HTERT RPE-1 (cell line): ENCODE measurements around the gene RTP3.
"Not testable (repeated sequence)": the region's sequence is repeated elsewhere in the genome, so short reads cannot be mapped to it uniquely, and the experiment has no call there.

Experiments
- in situ Hi-C: fragments of 300-500 bp; cut with MboI; formaldehyde crosslinking; loops from 4 replicates; pipeline ENCODE4 v1.14.3; 2020; ENCODE audit warnings: low sequenced_read_pairs

RTP3 gene

DNA sequence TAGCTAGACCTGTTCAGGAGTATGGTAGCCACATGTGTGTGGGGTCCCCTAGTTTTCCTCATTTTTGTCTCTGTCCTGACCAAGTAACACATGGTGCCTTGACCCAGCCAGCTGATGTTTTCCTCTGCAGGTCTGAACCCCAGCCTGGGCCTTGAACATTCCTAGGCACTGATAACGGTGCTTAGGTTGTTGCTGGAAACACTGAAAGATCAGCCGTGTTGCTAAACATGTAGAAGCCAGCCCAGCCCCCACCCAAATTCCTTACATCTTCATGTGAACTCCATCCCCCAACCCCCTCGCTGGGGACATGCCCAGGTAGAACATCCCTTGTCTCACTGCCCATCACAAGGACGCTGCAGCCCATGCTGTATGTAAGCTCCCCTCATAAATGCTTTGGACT, 18.7 kb downstream of the RTP3 start:
- in situ Hi-C loops, result no loop called here

DNA sequence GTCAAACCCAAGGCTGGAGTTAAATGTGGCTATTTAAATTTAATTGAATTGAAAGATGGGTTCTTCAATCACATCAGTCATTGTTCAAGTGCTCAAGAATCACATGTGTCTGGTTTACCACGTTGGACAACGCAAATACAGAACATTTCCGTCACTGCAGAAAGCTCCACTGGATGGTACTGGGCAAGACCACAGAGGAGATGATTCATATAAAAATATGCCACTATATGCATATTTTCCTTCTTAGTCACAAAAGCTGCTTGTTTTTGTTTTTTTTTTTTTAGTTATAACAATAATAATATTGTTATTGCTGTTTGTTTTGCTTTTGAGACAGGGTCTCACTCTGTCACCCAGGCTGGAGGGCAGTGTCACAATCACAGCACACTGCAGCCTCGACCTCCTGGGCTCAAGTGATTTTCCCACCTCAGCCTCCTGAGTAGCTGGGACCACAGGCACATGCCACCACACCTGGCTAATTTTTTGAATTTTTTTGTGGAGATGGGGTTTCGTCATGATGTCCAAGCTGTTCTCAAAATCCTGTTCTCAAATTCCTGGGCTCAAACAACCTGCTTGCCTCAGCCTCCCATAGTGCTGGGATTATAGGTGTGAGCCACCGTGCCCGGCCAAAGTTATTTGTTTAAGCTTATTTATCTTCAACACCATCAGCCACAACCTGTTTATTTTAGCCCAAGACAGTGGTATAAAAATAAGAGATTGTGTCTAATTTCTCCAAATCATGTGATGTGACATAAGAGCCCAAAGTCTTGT, 19.4 kb downstream of the RTP3 start:
- in situ Hi-C loops, result no loop called here

- in situ Hi-C loops, result no loop called here
Measured at GRCh38 chr3:46517784-46518181, 20.0 kb downstream of the RTP3 start.

DNA sequence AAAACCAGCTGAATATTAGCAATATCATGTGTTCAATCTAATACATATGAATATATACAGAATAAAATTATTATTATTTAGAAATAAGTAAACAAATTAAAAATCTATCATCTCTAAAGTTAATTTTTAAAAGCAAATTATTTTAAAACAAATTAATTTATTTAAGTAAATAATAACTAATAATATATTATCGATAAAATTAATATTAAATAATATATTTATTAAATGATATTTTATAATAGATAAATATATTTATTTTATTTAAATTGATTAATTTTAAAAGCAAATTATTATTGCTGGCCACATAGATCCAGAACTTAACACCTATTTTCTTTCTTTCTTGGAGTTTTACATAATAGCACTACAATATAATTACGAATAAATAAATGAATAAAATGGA, 22.2 kb downstream of the RTP3 start:
- in situ Hi-C loops, result no loop called here

GRCh38 chr3:46520531-46520930, 22.8 kb downstream of the RTP3 start:
- in situ Hi-C loops, result no loop called here

- in situ Hi-C loops, result no loop called here
Measured at GRCh38 chr3:46521096-46521495, 23.3 kb downstream of the RTP3 start.

GRCh38 chr3:46522201-46522600, 24.4 kb downstream of the RTP3 start:
- in situ Hi-C loops, result not testable (repeated sequence)

- in situ Hi-C loops, result no loop called here
Measured at GRCh38 chr3:46523556-46523955, 25.8 kb downstream of the RTP3 start.

DNA sequence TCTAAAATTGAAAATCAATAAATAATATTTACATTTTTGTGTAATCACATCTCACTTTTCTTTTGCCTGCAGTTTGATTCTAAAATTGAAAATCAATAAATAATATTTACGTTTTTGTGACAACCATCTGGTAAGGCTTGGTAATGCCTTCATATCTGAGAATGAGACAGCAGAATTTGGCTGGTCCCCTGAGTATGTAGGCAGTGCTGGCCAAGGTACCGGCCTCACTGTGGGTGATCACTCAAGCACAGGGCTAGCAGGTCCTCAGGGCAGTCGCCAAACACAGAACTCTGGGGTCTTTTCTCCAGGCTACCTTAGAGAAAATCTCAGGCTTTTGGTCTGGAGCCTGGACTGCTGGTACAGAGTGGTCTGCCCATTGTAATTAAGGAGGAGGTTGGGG, 26.2 kb downstream of the RTP3 start:
- in situ Hi-C loops, result no loop called here

- in situ Hi-C loops, result no loop called here
Measured at GRCh38 chr3:46524832-46525231, 27.1 kb downstream of the RTP3 start.

- in situ Hi-C loops, result no loop called here
Measured at GRCh38 chr3:46527239-46527638, 29.5 kb downstream of the RTP3 start.

DNA sequence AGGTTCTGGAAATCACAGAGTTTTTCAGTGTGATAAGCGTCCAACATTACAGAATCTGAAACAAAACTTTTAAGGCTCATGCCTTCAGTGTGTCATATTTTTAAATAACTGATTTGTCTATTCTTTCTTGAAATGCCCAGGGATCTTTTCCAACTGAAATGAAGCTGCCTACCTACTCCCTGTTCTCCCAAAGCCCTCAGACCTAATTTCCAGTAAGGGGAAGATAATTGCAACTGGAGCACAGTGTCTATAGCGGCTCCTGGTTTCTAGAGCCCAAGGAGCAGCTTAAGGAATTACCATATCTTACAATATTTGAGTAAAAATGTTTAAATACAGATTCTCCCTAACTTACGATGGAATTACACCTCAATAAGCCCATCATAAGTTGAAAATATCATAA, 35.3 kb downstream of the RTP3 start:
- in situ Hi-C loops, result no loop called here

DNA sequence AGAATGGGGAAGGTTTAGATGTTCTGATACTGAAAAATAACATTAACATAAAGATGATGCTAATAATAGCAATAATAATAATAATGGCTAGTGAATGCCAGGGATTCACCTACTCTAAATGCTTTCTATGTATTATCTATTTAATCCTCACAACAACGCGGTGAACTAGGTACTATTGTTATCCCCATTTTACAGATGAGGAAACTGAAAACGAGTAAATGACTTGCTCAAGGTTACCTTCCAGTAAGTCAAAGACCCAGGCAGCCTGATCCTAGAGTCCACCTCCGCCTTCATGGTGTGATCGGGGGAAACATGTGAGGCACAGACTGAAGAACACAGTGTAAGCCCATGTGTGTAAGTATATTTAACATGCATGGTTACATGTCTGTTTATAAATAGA, 38.0 kb downstream of the RTP3 start:
- in situ Hi-C loops, result no loop called here

- in situ Hi-C loops, result no loop called here
Measured at GRCh38 chr3:46536758-46537157, 39.0 kb downstream of the RTP3 start.

GRCh38 chr3:46537316-46537715, 39.5 kb downstream of the RTP3 start:
- in situ Hi-C loops, result no loop called here

DNA sequence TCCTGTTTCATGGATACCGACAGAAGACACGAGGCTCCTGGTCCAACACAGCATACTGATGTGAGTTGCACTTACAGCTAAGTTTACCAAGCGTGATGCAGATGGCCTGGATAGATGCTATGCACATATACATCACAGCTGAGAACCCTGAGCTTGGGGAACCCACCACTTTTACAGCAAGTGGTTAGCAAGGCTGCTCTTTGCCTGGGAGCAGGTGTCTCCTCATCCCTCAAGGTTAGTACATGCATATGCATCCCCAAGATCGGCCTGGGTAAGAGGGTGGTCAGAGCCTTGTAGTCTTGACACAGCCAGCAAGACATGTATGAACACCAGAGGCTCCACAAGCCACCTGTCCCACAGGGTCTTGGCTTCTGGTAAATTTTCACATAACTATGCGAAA, 40.0 kb downstream of the RTP3 start:
- in situ Hi-C loops, result no loop called here

GRCh38 chr3:46538425-46538802, 40.6 kb downstream of the RTP3 start:
- in situ Hi-C loops, result not testable (repeated sequence)

GRCh38 chr3:46538803-46539442, 41.1 kb downstream of the RTP3 start:
- in situ Hi-C loops, result no loop called here

- in situ Hi-C loops, result no loop called here
Measured at GRCh38 chr3:46539443-46540005, 41.7 kb downstream of the RTP3 start.

GRCh38 chr3:46540550-46540949, 42.8 kb downstream of the RTP3 start:
- in situ Hi-C loops, result no loop called here

- in situ Hi-C loops, result no loop called here
Measured at GRCh38 chr3:46541835-46542234, 44.1 kb downstream of the RTP3 start.

GRCh38 chr3:46542344-46542743, 44.6 kb downstream of the RTP3 start:
- in situ Hi-C loops, result no loop called here
